ENCODE measurements around the gene MRPS14.

DNA sequence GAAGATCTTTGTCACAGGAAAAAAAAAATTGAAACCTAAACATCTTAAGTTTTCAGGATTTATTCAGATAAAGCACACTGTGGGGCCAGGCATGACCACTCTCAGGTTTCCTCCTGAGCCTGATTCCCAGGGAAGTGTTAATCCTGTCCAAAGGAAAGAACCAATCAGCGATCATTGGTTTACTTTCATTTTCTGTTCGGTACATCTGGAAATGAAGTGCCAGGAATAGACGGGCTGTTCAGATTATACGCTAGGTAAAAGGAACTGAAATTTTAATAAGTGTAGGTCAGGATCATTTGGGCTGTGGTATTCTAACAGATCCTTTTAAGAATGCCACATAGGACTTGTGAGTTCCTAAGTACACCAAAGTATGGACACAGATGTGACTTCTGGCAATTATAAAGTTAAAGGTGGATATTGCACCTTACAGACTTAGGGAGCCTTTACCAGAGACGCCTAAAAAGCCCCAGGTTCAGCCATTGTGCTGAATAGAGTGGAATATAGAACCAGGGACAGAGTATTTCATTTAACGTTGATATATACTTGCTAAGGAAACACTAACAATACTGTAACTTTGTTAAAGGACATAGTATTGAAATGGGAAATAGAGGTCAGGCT lies 32.7 kb downstream of the MRPS14 start:
- TF ChIP-seq FOXM1 (IDR thresholded peaks at IDR 0.05; ENCODE audit: borderline replicate concordance, low read depth) (no peak), CREB1 (IDR thresholded peaks at IDR 0.05; ENCODE audit: low read depth) (no peak), EP300 (IDR thresholded peaks at IDR 0.05; ENCODE audit: borderline replicate concordance) (no peak), EGR1 (IDR thresholded peaks at IDR 0.05) (no peak), RAD21 (IDR thresholded peaks at IDR 0.05; ENCODE audit: low read depth) (no peak), TCF12 (IDR thresholded peaks at IDR 0.05; ENCODE audit: low read depth) (no peak), REST (IDR thresholded peaks at IDR 0.05; ENCODE audit: low read depth) (no peak), USF1 (IDR thresholded peaks at IDR 0.05) (no peak), CEBPB (IDR thresholded peaks at IDR 0.05) (no peak), ZBTB7A (IDR thresholded peaks at IDR 0.05; ENCODE audit: low read depth) (no peak), YY1 (IDR thresholded peaks at IDR 0.05; ENCODE audit: low read depth) (no peak)
- TF ChIP-seq, protein P1, sequence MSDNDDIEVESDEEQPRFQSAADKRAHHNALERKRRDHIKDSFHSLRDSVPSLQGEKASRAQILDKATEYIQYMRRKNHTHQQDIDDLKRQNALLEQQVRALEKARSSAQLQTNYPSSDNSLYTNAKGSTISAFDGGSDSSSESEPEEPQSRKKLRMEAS (IDR thresholded peaks at IDR 0.05): no peak

All from Ishikawa (cell line).